HCT116 (cell line): ENCODE measurements around the gene DAPK1. TPM values are rescaled to one million over a fixed set of nuclear protein-coding genes. Genes with fewer than 3 reads are reported as not detected.

ENCODE experiments used
- ATAC-seq: fragments of 200-7000 bp; cut with Tn5 transposase; 2 replicates; pipeline ENCODE4 v1.9.1; 2020; ENCODE audit warnings: mild to moderate bottlenecking, moderate library complexity
- BruUV-seq: library from RNA; stranded (reverse); fragments of 400-500 nt; replicated peaks from 2 replicates; lab custom pipeline; 2021; lab: Mats Ljungman, UMichigan
- CTCF ChIA-PET: fragments of 300-600 bp; sonication (Branson Sonifier 250); formaldehyde crosslinking; loops from one replicate; lab custom pipeline; 2021; ENCODE audit warnings: antibody characterized with exemption; lab: Charles Lee
- POLR2A ChIA-PET: fragments of 300-600, 350-600 bp; sonication (Branson Sonifier 250); formaldehyde crosslinking; loops from one replicate; lab custom pipeline; 2021; ENCODE audit warnings: antibody characterized with exemption; lab: Charles Lee
- RAD21 ChIA-PET, 2 experiments: fragments of 300-600 bp; sonication (Branson Sonifier 250); formaldehyde crosslinking; loops; one replicate each; lab custom pipeline; 2023; ENCODE audit warnings: low total read pairs in 2 of 2; ENCODE audit not compliant: uncharacterized antibody in 2 of 2, unreplicated experiment in 2 of 2, low non-redundant PET in 1 of 2; lab: Charles Lee
- DNase-seq: peaks from one replicate; pipeline ENCODE4 v3.0.0-alpha.2; 2010; ENCODE audit warnings: low read depth, low spot score
- H2AFZ ChIP-seq: fragments of 200-600 bp; shearing (Covaris generic), sonication (generic); 2 replicates; pipeline ENCODE4 v1.6.1; 2017; ENCODE audit warnings: low read depth, mixed run types, mixed read lengths, antibody characterized with exemption, low read length; ENCODE audit not compliant: poor library complexity, severe bottlenecking
- H3K27ac ChIP-seq: 2 replicates; pipeline ENCODE4 v1.5.1; 2012; ENCODE audit warnings: low read depth, low read length
- H3K27me3 ChIP-seq: fragments of 200-600 bp; sonication (generic); 2 replicates; pipeline ENCODE4 v1.6.1; 2016; ENCODE audit warnings: mixed run types, low read length, mixed read lengths; ENCODE audit not compliant: insufficient read depth
- H3K36me3 ChIP-seq, 2 experiments: fragments of 200-500 bp in 1 of 2; fragments of 200-600 bp in 1 of 2; sonication (Bioruptor generic) in 1 of 2; sonication (generic) in 1 of 2; 2 replicates each; pipeline versions ENCODE4 v1.5.1 to v1.6.1; 2014 to 2016; ENCODE audit warnings: low read length in 2 of 2, inconsistent platforms in 1 of 2, mixed read lengths in 1 of 2, mixed run types in 1 of 2; ENCODE audit not compliant: insufficient read depth in 2 of 2, control insufficient read depth in 1 of 2
- H3K4me1 ChIP-seq, 2 experiments: fragments of 200-600 bp in 1 of 2; sonication (generic) in 1 of 2; 2 replicates each; pipeline versions ENCODE4 v1.5.1 to v1.6.1; 2012 to 2017; ENCODE audit warnings: low read length in 2 of 2, inconsistent platforms in 1 of 2, mild to moderate bottlenecking in 1 of 2, mixed read lengths in 1 of 2, mixed run types in 1 of 2, moderate library complexity in 1 of 2; ENCODE audit not compliant: insufficient read depth in 2 of 2, control insufficient read depth in 1 of 2
- H3K4me2 ChIP-seq: fragments of 200-600 bp; sonication (generic); 2 replicates; pipeline ENCODE4 v1.6.1; 2017; ENCODE audit warnings: mixed run types, low read length, mixed read lengths
- H3K4me3 ChIP-seq, 2 experiments: fragments of 200-600 bp in 1 of 2; sonication (generic) in 1 of 2; replicated peaks in 1 of 2; 2 replicates each; pipeline ENCODE4 v1.5.1; 2011 to 2016; ENCODE audit warnings: low read length in 2 of 2, control low read depth in 1 of 2, low read depth in 1 of 2, mild to moderate bottlenecking in 1 of 2, mixed read lengths in 1 of 2, mixed run types in 1 of 2
- H3K79me2 ChIP-seq: fragments of 200-600 bp; sonication (generic); 2 replicates; pipeline ENCODE4 v1.6.1; 2017; ENCODE audit warnings: mild to moderate bottlenecking, mixed run types, low read length, moderate library complexity, mixed read lengths; ENCODE audit not compliant: insufficient read depth
- H3K9ac ChIP-seq: fragments of 200-600 bp; sonication (generic); 2 replicates; pipeline ENCODE4 v1.6.1; 2016; ENCODE audit warnings: low read length, mixed read lengths
- H3K9me2 ChIP-seq: fragments of 200-600 bp; sonication (generic), shearing (Covaris generic); 2 replicates; pipeline ENCODE4 v1.6.1; 2017; ENCODE audit warnings: mixed run types, mild to moderate bottlenecking, moderate library complexity; ENCODE audit not compliant: insufficient read depth
- H3K9me3 ChIP-seq, 2 experiments: fragments of 200-500 bp in 1 of 2; fragments of 200-600 bp in 1 of 2; sonication (Bioruptor generic) in 1 of 2; sonication (generic) in 1 of 2; 2 replicates each; pipeline ENCODE4 v1.6.1; 2014 to 2017; ENCODE audit warnings: low read length in 2 of 2, mixed read lengths in 2 of 2, inconsistent platforms in 1 of 2, low read depth in 1 of 2, mild to moderate bottlenecking in 1 of 2, mixed run types in 1 of 2, moderate library complexity in 1 of 2; ENCODE audit not compliant: control insufficient read depth in 1 of 2, insufficient read depth in 1 of 2
- H4K20me1 ChIP-seq: fragments of 200-600 bp; sonication (generic), shearing (Covaris generic); 2 replicates; pipeline ENCODE4 v1.6.1; 2017; ENCODE audit warnings: mixed run types, mild to moderate bottlenecking, moderate library complexity; ENCODE audit not compliant: insufficient read depth
- FOSL1 ChIP-seq: IDR thresholded peaks from 2 replicates; pipeline ENCODE4 v1.6.1; 2012; ENCODE audit warnings: low read depth
- JUND ChIP-seq: IDR thresholded peaks from 2 replicates; pipeline ENCODE4 v1.6.1; 2012
- POLR2A ChIP-seq: IDR thresholded peaks from 2 replicates; pipeline ENCODE4 v1.7.0; 2011; ENCODE audit warnings: borderline replicate concordance; ENCODE audit not compliant: insufficient read depth, insufficient read length; ENCODE audit errors: extremely low read depth
- SP1 ChIP-seq: IDR thresholded peaks from 2 replicates; pipeline ENCODE4 v1.6.1; 2012; ENCODE audit warnings: low read depth
- SRF ChIP-seq: IDR thresholded peaks from 2 replicates; pipeline ENCODE4 v1.6.1; 2012; ENCODE audit warnings: low read depth
- TCF7L2 ChIP-seq: IDR thresholded peaks from 2 replicates; pipeline ENCODE4 v1.7.0; 2011; ENCODE audit warnings: borderline replicate concordance, inconsistent platforms; ENCODE audit not compliant: insufficient read depth, insufficient read length; ENCODE audit errors: extremely low read depth
- YY1 ChIP-seq: IDR thresholded peaks from 2 replicates; pipeline ENCODE4 v1.6.1; 2011; ENCODE audit warnings: low read length, low read depth, moderate library complexity, mild to moderate bottlenecking; ENCODE audit not compliant: insufficient replicate concordance; ENCODE audit errors: extremely low read depth
- ZFX ChIP-seq: fragments of 450-650 bp; IDR thresholded peaks from 2 replicates; pipeline ENCODE4 v1.6.1; 2017
- ZNF274 ChIP-seq: fragments of 200-500 bp; sonication (Bioruptor generic); IDR thresholded peaks from 2 replicates; pipeline ENCODE4 v1.6.1; 2014; ENCODE audit warnings: mild to moderate bottlenecking, low read depth, low read length, inconsistent platforms
- intact Hi-C: fragments of 100-400 bp; cut with micrococcal nuclease; formaldehyde crosslinking; loops from 2 replicates; pipeline ENCODE4 v1.10.0; 2022
- total RNA-seq: library from RNA; stranded (reverse); gene quantifications from one replicate; pipeline ENCODE4 v1.2.1, GENCODE V29; 2021; ENCODE audit not compliant: unreplicated experiment
- TF ChIP-seq, protein P1 (sequence below): IDR thresholded peaks from 2 replicates; pipeline ENCODE4 v1.6.1; 2011; ENCODE audit warnings: mild to moderate bottlenecking, low read length, moderate library complexity; ENCODE audit not compliant: insufficient replicate concordance; ENCODE audit errors: extremely low read depth
- TF ChIP-seq, protein P2 (sequence below): IDR thresholded peaks from 2 replicates; pipeline ENCODE4 v1.6.1; 2012; ENCODE audit warnings: low read depth
- TF ChIP-seq, protein P3 (sequence below): IDR thresholded peaks from 2 replicates; pipeline ENCODE4 v1.6.1; 2012

DAPK1 gene
- total RNA-seq, 1 experiment from 2014 or later, result 5.6 TPM

DNA sequence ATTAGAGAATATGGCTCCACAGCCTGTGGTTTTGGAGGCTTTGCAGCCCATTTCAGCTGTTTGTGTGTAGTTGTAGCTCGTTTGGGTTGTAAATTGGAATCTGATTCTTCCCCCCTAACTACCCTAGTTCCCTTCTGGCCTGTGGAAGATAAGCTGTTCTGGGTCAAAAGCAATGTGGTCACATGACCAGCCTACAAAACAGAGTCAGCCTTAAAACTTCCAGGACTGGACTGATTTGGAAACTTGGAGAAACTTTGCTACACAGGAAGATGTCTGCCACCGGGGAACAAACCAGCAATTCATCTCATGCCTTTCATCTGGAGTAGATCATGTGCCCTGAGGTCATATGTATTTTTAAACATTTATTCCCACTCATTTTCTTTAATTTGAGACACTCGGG is 83.8 kb downstream of the DAPK1 start:
- no peaks in the 10 kb centered on the region for H3K36me3 ChIP-seq
- ChIA-PET RAD21 (no interaction called here), CTCF (no interaction called here), POLR2A (no interaction called here)
- TF ChIP-seq, protein P1, sequence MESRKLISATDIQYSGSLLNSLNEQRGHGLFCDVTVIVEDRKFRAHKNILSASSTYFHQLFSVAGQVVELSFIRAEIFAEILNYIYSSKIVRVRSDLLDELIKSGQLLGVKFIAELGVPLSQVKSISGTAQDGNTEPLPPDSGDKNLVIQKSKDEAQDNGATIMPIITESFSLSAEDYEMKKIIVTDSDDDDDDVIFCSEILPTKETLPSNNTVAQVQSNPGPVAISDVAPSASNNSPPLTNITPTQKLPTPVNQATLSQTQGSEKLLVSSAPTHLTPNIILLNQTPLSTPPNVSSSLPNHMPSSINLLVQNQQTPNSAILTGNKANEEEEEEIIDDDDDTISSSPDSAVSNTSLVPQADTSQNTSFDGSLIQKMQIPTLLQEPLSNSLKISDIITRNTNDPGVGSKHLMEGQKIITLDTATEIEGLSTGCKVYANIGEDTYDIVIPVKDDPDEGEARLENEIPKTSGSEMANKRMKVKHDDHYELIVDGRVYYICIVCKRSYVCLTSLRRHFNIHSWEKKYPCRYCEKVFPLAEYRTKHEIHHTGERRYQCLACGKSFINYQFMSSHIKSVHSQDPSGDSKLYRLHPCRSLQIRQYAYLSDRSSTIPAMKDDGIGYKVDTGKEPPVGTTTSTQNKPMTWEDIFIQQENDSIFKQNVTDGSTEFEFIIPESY, result no peak
- TF ChIP-seq FOSL1, result no peak
- TF ChIP-seq SP1, result no peak
- no peak for TF ChIP-seq ZNF274
- TF ChIP-seq, protein P2, sequence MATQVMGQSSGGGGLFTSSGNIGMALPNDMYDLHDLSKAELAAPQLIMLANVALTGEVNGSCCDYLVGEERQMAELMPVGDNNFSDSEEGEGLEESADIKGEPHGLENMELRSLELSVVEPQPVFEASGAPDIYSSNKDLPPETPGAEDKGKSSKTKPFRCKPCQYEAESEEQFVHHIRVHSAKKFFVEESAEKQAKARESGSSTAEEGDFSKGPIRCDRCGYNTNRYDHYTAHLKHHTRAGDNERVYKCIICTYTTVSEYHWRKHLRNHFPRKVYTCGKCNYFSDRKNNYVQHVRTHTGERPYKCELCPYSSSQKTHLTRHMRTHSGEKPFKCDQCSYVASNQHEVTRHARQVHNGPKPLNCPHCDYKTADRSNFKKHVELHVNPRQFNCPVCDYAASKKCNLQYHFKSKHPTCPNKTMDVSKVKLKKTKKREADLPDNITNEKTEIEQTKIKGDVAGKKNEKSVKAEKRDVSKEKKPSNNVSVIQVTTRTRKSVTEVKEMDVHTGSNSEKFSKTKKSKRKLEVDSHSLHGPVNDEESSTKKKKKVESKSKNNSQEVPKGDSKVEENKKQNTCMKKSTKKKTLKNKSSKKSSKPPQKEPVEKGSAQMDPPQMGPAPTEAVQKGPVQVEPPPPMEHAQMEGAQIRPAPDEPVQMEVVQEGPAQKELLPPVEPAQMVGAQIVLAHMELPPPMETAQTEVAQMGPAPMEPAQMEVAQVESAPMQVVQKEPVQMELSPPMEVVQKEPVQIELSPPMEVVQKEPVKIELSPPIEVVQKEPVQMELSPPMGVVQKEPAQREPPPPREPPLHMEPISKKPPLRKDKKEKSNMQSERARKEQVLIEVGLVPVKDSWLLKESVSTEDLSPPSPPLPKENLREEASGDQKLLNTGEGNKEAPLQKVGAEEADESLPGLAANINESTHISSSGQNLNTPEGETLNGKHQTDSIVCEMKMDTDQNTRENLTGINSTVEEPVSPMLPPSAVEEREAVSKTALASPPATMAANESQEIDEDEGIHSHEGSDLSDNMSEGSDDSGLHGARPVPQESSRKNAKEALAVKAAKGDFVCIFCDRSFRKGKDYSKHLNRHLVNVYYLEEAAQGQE, result no peak
- TF ChIP-seq JUND, result no peak
- no peak for TF ChIP-seq TCF7L2
- TF ChIP-seq, protein P3, sequence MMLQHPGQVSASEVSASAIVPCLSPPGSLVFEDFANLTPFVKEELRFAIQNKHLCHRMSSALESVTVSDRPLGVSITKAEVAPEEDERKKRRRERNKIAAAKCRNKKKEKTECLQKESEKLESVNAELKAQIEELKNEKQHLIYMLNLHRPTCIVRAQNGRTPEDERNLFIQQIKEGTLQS, result no peak
- TF ChIP-seq YY1, result no peak
- TF ChIP-seq POLR2A, result no peak
- TF ChIP-seq SRF, result no peak
- no peak for TF ChIP-seq ZFX
- no peaks in the 10 kb centered on the region for H3K9me2 ChIP-seq
- DNase-seq (no peak), ATAC-seq (no peak)
- no peak overlapping the region for H2AFZ ChIP-seq
- H3K79me2 ChIP-seq, result no peaks in the 10 kb centered on the region
- no peaks in the 10 kb centered on the region for H3K4me1 ChIP-seq
- no peaks in the 10 kb centered on the region for H3K27me3 ChIP-seq
- H3K9me3 ChIP-seq, result no peaks in the 10 kb centered on the region
- no peaks in the 10 kb centered on the region for H4K20me1 ChIP-seq
- no peak overlapping the region for H3K9ac ChIP-seq
- intact Hi-C loops, result no loop called here
- H3K4me3 ChIP-seq, result no peak overlapping the region
- H3K27ac ChIP-seq, result no peak overlapping the region
- no peak overlapping the region for H3K4me2 ChIP-seq
- no TSS peak for BruUV-seq
